Activated CD8-positive, alpha-beta memory T cell treated with anti-CD3 and anti-CD28 coated beads for 1 hour (primary cell): ENCODE results near the gene SLC5A3.

Source experiments
- DNase-seq, 2 donors: peaks; one replicate each; pipeline ENCODE4 v3.0.0-alpha.2; 2020; ENCODE audit warnings: low read depth in 1 of 2; ENCODE audit errors: extremely low read depth in 1 of 2

The SLC5A3 gene

DNA sequence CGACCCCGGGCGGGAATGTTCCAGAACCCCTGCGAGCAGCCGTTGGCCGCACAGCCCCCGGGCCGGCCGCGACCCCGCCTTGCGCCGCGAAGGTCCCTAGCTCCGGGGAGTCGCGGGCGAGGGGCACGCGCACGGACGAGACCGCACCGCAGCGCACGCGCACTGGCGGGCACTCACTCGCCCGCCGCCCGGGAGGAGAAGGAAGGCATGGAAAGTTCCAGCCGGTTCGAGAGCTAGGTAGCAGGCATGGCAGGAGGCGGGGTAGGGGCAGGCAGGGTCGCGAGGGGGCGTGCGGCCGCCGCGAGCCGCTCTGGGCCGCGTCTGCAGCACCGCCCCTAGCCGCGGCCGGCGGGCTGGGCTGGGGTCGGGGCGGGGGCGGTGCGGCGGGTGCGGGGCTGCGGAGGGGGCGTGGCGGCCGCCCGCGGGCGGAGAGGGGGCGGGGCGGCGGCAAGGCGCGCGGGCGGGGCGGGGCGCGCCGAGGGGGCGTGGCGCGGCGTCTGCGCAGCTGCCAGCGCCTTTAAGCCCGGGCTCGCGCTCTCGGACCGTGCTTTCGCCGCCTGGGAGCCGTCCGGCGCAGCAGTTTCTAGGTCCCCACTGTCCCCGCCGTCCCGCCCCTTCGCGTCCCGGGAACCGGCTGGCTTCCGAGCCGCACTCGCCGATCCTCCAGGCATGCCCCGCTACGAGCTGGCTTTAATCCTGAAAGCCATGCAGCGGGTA is at the start of gene SLC5A3, which contains the start of gene MRPS6:
Gene SLC5A3 (plus strand): TSS at position 547 of the 717 bp plus-strand sequence. CDS start 21,621 bp downstream, outside the sequence.
Gene MRPS6 (plus strand): TSS at position 547 of the 717 bp plus-strand sequence. CDS start 123 bp downstream, at position 670.
- DNase-seq = peak; percentile 39 to 63

DNA sequence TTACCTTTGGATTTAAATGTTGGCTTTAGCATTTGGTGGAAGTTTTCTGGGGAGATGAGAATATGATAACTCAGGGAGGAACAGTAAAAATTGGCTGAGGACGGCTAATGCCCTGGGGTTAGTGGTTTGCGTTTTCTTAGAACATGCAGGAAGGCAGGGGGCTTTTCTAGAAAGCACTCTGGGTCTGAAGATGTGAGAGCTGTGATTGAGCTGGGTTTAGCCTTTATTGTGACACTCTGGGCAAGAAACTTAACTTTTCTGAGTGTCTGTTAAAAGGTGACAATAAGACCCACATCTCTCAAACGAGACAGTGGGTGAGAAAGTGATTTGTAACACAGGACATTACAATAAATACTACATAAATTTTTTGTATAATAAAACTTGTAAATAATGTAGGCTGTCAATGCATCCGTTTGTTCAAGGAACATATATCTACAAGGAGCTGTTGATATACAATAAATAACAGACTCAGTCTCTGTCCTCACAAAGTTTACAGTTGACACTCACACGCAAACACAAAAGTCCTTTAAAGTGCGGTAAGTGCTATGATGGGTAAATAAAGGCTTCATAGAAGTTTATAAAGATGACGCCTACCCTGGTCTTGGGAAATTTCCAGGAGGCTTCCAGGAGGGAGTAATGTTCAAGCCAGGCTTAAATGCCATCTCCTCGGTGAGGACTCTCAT is 49.5 kb upstream of the SLC5A3 start:
- DNase-seq = no peak

DNA sequence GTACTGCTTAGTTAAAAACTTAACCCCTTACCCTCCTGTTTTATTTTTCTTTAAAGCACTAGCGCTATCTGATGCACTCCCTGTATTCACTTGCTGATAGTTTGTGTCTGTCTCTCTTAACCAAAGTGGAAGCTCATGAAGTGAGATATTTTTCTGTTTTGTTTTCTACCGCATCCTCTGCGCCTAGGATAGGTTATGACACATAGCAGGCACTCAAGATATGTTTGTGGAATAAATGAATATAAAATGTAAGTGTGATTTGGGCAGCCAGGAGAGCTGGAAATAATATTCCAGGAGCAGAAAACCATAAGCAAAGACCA is 49.0 kb upstream of the SLC5A3 start:
- no peak for DNase-seq

DNA sequence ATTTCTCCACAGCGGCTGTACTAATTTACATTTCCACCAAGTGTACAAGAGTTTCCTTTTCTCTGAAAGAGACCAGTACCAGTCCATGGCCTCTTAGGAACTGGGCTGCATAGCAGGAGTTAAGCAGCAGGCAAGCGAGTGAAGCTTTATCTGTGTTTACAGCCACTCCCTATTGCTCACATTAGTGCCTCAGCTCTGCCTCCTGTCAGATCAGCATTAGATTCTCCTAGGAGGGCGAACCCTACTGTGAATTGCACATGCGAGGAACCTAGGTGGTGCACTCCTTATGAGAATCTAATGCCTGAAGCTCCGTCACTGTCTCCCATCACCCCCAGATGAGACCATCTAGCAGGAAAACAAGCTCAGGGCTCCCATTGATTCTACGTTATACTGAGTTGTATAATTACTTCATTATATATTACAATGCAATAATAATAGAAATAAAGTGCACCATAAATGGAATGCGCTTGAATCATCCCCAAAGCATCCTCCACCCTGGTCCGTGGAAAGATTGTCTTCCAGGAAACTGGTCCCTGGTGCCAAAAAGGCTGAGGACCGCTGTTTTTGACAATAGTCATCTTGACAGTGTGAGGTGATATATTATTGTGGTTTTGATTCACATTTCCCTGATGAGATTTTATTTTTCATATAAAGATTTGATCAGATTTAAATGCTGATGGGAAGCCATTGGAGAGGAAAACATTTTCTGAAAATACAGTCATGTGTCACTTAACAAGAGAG is 45.5 kb upstream of the SLC5A3 start:
- DNase-seq = no peak

DNA sequence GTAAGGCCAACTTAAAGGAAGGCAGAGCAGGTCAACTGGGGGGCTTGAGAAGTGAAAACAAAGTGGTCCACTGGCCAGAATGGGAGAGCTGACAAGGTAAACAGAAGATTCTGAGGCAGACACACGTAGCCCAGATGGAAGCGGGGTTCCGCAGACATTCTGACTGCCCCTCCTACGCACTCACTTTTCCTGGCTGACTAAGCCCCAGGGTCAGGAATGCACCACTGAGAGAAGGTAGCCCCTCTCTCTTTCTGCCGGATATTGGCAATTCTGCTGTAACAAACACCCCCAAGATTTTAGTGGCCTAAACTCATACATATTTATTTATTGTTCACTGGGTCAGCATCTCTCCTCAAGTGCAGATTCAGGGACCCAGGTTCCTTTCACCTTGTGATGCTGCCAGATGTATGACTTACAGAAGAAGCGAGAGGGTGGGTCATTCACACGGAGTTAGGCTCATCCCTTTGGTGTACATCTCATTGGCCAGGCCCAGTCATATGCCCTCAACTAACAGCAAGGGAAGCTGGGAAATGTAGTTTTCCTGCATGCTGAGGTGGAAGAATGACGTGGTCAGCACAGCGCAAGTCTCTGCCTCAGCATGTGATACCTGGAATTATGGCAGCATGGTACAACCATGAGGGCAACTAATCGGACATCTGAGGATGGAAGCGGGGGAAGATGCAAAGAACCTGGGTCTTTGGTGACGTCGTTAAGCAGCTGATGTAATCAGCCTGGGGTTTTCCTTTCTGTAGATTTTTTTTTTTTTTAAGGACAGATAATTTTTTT is 43.4 kb upstream of the SLC5A3 start:
- peak in 1 of 2 donors; percentile 12 for DNase-seq

DNA sequence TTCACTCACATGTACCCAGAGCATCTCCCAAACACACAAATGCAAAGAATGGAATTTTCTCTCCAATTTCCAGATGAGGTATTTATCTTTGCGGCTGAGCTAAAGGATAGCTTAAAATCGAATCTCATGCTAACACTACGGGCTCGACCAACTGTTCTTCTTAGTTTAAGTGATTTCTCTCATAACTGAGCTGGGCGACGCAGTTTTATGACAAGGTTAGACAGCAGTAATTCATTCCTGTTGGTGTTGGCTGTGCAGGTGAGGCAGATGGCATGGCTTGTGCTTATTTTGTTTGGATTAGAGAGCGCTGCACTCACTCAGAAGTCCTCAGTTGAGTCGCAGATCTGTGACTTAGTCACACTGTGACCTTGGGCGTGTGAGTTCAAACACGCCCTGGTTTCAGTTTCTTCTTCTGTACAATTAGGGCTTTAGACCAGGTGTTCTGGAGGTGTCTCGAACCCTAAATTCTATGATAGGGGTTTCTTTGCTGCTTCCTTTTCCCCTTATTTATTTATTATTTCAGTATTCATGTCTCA is 41.5 kb upstream of the SLC5A3 start:
- DNase-seq = no peak

DNA sequence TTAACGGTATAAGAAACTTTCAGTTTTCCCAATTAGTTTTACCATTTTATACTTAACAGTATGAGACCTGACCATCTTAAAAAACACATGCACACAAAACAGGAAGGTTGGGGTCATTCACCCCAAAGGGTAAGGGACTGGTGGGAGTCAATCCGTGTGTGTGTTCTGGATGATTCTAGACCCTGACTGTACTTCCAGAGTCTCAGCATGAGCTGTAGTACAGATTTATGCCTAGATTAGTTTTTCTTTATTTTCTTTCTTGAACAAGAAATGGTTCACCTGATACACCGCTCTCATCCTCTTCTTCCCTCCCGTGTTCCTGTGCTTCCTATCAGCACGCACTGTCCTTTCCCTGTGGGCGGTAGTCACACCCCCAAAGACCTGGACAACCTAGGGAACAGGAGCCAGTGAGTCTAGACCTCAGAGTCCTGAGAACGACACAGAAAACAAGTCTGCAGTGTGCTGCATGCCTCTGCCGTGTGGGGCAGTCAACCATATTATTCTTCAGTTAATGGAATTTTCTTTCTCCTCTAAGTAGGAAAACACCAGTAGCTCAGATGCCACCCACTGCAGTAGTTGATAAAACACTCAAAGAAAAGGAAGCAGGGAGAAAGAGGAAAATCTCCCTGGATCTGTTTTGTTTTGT is 38.9 kb upstream of the SLC5A3 start:
- no peak for DNase-seq

DNA sequence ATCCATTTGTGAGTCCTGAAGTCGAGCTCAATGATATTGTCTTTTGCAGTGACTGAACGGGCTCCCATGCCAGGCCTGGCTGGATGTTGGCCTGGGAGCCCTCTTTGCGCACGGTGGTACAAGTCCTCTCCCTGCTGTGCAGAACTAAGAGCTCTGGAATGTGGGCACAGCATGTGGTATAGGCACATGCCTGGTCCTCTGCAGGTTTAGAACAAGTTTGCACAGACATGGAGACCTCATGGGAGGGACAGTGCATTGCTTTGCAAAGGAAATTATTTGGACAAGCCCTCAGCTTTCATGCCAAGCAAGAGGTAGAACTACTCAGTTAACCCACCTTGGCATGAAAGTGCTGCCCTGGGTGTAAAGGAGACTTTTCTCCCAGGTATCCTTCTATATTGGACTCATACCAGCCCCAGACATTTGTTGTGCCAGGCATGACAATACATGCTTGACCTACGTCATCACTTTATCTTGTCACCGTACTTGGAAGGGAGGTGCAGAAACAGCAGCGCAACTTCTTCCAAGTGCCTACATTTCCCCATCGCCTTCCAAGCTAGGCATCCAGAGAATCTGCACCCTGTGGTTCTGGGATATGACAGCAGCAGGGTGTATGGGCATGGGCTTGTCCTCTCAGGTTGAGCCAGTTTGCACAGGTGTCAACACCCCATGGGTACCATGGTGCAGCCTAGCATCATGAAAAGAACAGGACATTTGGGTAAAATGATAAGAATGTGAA is 37.6 kb upstream of the SLC5A3 start:
- no peak for DNase-seq

DNA sequence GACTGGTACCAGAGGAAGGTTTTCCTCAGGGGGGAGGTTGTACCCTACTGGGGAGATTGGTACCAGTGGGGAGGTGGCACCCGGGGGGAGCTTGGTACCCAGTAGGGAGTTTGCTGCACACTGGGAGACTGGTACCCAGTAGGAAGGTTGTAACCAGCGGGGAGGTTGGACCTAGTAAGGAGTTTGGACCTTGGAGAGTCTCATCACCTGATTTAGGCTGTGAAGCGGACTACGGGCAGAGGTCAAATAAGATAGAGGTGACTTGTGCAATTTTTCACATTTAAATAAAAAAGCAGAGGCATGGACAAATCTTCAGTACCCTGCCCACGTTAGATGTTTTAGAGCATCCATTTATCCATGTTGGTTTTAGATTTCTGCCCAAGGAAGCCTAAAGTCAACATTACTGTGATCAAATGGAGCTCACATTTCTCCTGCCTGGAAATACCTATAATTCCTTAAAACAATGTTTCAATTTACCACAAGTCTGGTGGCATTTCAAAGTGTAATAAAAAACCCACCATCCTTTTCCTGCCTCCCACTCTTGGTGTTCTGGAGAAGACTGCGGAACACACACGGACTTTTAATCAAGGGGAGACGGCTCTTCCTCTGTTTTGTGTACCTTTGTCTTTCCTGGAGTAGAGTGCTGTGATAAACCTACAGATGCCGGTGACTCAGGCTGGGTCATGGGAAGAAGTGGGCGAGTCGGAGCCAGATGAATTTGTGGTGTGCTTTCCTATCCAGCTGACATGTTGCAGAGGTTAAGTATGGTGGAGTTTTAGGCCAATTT is 36.2 kb upstream of the SLC5A3 start:
- DNase-seq = no peak

DNA sequence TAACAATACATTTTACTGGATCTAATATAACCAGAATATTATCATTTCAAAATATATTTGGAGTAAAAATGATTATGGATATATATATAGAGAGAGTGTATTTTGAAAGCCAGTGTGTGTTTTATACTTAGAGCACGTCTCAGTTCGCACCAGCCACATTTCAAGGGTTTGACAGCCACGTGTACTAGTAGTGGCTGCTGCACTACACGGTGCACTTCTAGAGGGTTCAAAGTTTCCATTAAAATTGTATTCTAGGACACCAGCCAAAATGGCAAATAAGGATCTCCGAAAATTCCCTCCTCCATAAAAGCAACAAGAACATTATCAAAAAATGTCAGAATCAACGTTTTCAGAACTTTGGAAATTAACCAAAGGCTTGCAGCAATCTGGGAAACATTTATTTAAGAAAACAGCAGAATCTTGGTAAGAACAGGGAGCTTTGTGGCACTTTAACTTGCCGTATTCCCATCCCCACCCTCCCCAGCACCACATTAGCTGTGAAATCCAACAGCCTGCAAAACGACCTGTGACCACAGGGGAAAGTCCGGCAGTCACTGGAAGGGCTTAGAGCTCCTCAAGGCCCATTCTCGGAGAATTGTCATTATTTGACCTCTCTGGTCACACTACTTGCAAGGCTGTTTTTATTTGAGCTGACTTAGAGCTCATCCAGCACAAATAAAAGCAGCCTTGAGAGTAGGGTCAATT is 33.5 kb upstream of the SLC5A3 start:
- DNase-seq = no peak

DNA sequence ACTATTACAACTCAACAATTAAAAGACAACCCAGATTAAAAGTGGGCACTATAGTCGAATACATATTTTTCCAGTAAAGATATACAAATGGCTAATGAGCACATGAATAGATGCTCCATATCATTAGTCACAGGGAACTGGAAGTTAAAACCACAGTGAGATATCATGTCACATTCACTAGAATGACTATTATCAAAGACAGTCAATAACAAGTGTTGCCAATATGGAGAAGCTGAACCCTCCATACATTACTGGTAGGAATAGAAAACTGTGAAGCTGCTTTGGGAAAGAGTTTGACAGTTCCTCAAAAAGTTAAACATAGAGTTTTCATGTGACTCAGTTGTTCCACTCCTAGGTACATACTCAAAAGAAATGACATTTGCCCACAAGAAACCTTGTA is 30.6 kb upstream of the SLC5A3 start:
- DNase-seq = no peak

DNA sequence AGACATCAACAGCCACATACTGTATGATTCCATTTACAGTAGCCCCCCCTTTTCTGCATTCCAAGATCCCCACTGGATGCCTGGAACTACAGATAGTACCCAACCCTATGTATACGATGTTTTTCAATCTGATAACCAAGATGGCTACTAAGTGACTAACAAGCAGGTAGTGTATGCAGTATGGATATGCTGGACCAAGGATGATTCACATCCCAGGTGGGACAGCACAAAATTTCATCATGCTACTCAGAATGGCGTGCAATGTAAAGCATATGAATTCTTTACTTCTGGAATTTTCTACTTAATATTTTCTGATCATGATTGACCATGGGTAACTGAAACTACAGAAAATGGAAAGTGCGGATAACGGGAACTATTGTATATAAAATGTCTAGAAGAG is 30.0 kb upstream of the SLC5A3 start:
- no peak for DNase-seq

DNA sequence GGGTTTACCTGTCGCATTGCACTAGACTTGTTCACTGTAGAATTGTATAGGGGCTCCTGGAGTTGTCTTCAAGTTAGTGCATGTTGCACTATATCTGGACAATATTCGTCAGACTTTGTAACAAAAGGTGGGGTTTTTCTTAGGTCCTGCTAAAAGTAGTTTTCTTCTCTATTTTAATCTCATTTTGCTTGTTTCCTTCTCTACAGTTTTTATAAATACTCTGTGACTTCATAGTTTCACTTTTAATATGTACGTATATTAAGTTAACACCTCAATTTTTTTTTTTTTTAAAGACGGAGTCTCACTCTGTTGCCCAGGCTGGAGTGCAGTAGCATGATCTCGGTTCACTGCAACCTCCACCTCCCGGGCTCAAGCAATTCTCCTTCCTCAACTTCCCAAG is 26.5 kb upstream of the SLC5A3 start:
- DNase-seq = no peak

DNA sequence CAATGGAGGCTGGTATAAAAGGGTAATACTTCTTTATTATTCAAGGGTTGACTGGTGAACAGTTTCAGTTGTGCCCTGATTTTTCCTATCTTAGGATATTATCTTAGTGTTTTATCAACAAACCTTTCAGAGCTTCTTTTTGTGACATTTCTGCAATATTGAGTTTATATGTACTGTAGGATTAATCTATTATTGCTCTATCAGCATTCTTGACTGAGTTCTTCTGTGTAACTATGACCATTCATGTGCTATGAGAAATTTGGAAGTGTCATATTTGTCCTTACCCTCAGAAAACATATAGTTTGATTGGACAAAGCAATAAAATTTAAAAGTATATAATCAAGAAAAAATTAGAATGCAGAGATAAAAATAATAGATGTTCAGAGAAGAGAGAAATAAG is 25.5 kb upstream of the SLC5A3 start:
- DNase-seq = no peak

DNA sequence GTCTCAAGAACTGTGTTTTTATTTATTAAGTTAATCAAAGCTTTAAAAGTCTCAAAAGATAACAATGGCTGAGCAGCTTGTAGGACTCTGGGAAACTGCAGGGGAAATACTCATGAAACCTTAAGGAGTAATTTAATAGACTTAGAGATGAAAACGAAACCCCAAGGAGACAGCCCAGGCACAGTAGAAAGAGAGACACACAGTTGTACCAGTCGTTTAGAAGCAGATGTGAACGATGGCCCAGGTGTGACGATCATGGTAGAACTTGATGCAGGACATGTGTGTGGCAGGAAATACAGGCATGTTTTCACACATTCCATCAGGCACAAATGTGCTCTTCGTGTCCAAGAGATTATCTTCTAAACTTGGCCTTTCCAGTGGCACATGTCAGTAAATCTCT is 21.2 kb upstream of the SLC5A3 start:
- DNase-seq = no peak

DNA sequence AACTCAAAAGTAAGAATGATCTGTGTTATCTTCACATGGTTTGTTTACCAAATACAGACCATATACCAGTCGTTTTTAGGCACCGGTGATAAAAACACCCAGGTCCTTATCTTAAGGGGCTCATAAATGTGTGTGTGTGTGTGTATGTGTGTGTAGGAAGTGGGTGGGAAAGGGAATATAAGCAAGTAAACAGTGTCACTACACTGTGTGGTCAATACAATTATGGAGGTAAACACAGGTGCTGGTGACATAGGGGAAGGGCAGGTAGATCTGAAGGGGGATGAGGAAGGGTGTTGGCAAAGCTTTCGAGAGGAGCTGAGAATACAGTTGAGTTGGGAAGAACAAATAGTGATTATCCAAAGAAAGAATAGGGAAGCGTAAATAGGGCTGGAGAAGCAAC is 19.1 kb upstream of the SLC5A3 start:
- DNase-seq = no peak

DNA sequence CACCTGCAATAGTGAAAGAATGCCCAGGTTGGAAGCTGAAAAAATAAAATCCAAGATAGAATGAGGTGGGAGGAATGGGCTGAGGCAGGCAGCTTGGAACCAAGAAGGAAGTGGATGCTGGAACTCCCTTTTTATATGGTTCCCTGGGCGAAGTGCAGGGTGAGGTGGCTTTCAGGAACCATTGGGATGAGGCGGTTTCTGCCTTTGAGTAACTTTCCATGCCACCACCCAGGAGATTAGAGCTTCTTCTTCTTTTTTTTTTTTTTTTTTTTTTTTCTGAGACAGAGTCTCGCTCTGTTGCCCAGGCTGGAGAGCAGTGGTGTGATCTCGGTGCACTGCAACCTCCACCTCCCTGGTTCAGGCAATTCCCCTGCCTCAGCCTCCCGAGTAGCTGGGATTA is 17.8 kb upstream of the SLC5A3 start:
- DNase-seq = no peak

DNA sequence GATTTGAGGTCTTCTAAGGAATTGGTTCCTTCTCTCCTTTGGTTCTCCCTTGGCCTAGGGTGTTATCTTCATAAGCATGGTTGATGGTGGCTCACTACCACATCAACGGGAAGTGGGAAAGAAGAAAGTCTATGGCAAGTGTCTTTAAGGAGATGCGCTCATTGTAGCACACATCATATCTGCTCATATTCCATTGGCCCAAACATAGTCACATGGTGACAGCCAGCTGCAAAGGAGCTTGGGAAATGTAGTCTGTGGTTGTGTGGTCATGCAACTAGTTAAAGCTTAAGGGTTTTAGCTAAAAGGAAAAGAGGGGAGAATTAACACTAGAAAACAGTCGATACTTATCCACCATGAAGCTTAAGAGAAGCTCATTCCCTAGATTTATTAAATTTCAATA is 11.4 kb upstream of the SLC5A3 start:
- DNase-seq = no peak
